Measurements from ENCODE around the gene PPM1N.
A peak's percentile ranks its signal among the peaks of the same experiment; 100 is the strongest.

PPM1N gene

DNA sequence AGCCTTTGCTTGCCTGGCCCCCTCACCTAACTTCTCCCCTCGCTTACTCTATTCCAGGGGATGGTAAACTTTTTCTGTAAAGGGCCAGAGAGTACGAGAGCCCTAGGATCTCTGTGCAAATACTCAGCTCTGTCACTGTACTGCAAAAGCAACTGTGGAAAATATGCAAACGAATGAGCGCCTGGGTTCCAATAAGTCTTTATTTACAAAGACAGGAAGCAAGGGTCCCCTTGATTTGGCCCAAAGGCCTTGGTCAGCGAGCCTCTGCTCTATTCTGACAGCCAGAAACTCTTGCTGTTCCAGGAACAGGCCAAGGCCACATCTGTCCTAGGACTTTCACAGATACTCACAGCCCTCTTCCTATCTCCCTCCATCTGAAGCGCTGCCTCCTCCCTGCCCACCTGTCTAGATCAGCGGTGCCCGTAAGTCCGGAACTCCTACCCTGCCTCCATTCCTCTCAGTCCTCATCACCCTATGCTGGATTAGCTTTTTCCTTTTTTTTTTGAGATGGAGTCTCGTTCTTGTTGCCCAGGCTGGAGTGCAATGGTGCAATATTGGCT, 49.0 kb downstream of the PPM1N start:
- no peak for DNase-seq

GRCh38 chr19:45547965-45548609, 49.8 kb downstream of the PPM1N start:
- peak; percentile 28 for DNase-seq

Measured in NCI-H82 (cell line).